K562 (cell line): ENCODE data around the gene HYAL3. TPM values are rescaled to one million over a fixed set of nuclear protein-coding genes. Genes with fewer than 3 reads are reported as not detected.
A peak's percentile ranks its signal among the peaks of the same experiment; 100 is the strongest.

ENCODE experiments used
- ATAC-seq: fragments of 200-7000 bp; cut with Tn5 transposase; 3 replicates; pipeline ENCODE4 v1.9.1; 2020; ENCODE audit warnings: moderate library complexity
- BruUV-seq: library from RNA; stranded (reverse); fragments of 400-500 nt; replicated peaks from 2 replicates; lab custom pipeline; 2021; lab: Mats Ljungman, UMichigan
- CTCF ChIA-PET: fragments of 300-600 bp; formaldehyde crosslinking; extraction: SDS; loops from one replicate; lab custom pipeline; 2021; ENCODE audit warnings: low intra/inter-chr PET ratio; lab: Yijun Ruan, JAX
- POLR2A ChIA-PET: fragments of 300-600, 350-650 bp; sonication (Branson Sonifier 250); formaldehyde crosslinking; extraction: SDS; loops from one replicate; lab custom pipeline; 2021; ENCODE audit warnings: antibody characterized with exemption, inconsistent platforms; lab: Yijun Ruan, JAX
- DNase-seq, 4 experiments: peaks; one replicate each; pipeline versions ENCODE4 v3.0.0 to v3.0.0-alpha.2; 2011 to 2018; ENCODE audit warnings: low spot score in 3 of 4, mixed read lengths in 3 of 4; ENCODE audit errors: extremely low read depth in 1 of 4
- FAIRE-seq: peaks from 2 replicates; lab custom pipeline; 2011; peaks lifted over from hg19 to GRCh38; lab: Jason Lieb, UNC
- H2AFZ ChIP-seq: 2 replicates; pipeline ENCODE4 v1.6.0; 2011; ENCODE audit warnings: low read depth, low read length, control low read depth, inconsistent platforms
- H3K27ac ChIP-seq: fragments of 200-600 bp; 3 replicates; pipeline ENCODE4 v1.8.0; 2011; ENCODE audit warnings: low read depth, mild to moderate bottlenecking, control low read depth, inconsistent platforms, low read length, moderate library complexity, mixed read lengths; ENCODE audit errors: extremely low read depth
- H3K27me3 ChIP-seq, 2 experiments: fragments of 300-600 bp in 1 of 2; 2 replicates in 1 of 2; 3 replicates in 1 of 2; pipeline versions ENCODE4 v1.6.0 to v1.8.0; 2011; ENCODE audit warnings: inconsistent platforms in 2 of 2, low read length in 2 of 2, mild to moderate bottlenecking in 1 of 2, mixed read lengths in 1 of 2, moderate library complexity in 1 of 2; ENCODE audit not compliant: control insufficient read depth in 2 of 2, insufficient read depth in 2 of 2
- H3K36me3 ChIP-seq: fragments of 300-600 bp; 3 replicates; pipeline ENCODE4 v1.8.0; 2011; ENCODE audit warnings: mild to moderate bottlenecking, low read length, inconsistent platforms; ENCODE audit not compliant: control insufficient read depth, insufficient read depth
- H3K4me1 ChIP-seq, 2 experiments: fragments of 200-600 bp in 1 of 2; replicated peaks in 1 of 2; 2 replicates in 1 of 2; 3 replicates in 1 of 2; pipeline versions ENCODE4 v1.5.1 to v1.8.0; 2011; ENCODE audit warnings: inconsistent platforms in 2 of 2, low read length in 2 of 2, mild to moderate bottlenecking in 1 of 2, mixed read lengths in 1 of 2, moderate library complexity in 1 of 2; ENCODE audit not compliant: control insufficient read depth in 2 of 2, insufficient read depth in 2 of 2
- H3K4me2 ChIP-seq: 2 replicates; pipeline ENCODE4 v1.6.1; 2011; ENCODE audit warnings: low read length, control low read depth, inconsistent platforms, mixed read lengths; ENCODE audit not compliant: insufficient read depth
- H3K4me3 ChIP-seq: fragments of 200-600 bp; sonication (generic), shearing (Covaris generic); 2 replicates; pipeline ENCODE4 v1.5.1; 2016; ENCODE audit warnings: control low read depth, inconsistent platforms
- H3K79me2 ChIP-seq: fragments of 200-600 bp; 3 replicates; pipeline ENCODE4 v1.8.0; 2011; ENCODE audit warnings: low read length, inconsistent platforms; ENCODE audit not compliant: control insufficient read depth, insufficient read depth
- H3K9ac ChIP-seq, 2 experiments: 2 replicates each; pipeline versions ENCODE4 v1.6.0 to v1.6.1; 2011; ENCODE audit warnings: low read depth in 2 of 2, low read length in 2 of 2, control low read depth in 1 of 2, inconsistent platforms in 1 of 2, mild to moderate bottlenecking in 1 of 2, mixed read lengths in 1 of 2; ENCODE audit not compliant: insufficient read depth in 1 of 2
- H3K9me1 ChIP-seq: one replicate; pipeline ENCODE4 v1.6.0; 2011; ENCODE audit warnings: inconsistent platforms, mild to moderate bottlenecking, low read length, moderate library complexity; ENCODE audit not compliant: control insufficient read depth, insufficient read depth
- H3K9me3 ChIP-seq: replicated peaks from 2 replicates; pipeline ENCODE4 v1.5.1; 2011; ENCODE audit warnings: low read depth, low read length, inconsistent platforms; ENCODE audit not compliant: control insufficient read depth, insufficient read depth
- H4K20me1 ChIP-seq: replicated peaks from 2 replicates; pipeline ENCODE4 v1.6.1; 2011; ENCODE audit warnings: low read length, inconsistent platforms, mixed read lengths; ENCODE audit not compliant: control insufficient read depth, insufficient read depth
- ADNP ChIP-seq: fragments of 200-800 bp; sonication (Bioruptor generic); IDR thresholded peaks from 2 replicates; pipeline ENCODE4 v1.6.1; 2016; ENCODE audit warnings: missing genetic modification characterization, missing compliant biosample characterization
- BCOR ChIP-seq: fragments of 450-650 bp; IDR thresholded peaks from 2 replicates; pipeline ENCODE4 v1.6.1; 2016
- IFI16 ChIP-seq: fragments of 250-450 bp; sonication (Bioruptor Pico); IDR thresholded peaks from 2 replicates; pipeline ENCODE4 v2.1.2; 2022; ENCODE audit warnings: mild to moderate bottlenecking, inconsistent platforms
- KDM1A ChIP-seq, 2 experiments: fragments of 450-650 bp; IDR thresholded peaks; 2 replicates each; pipeline ENCODE4 v1.6.1; 2016; ENCODE audit warnings: mild to moderate bottlenecking in 2 of 2
- RBM25 ChIP-seq: fragments of 200-400 bp; formaldehyde crosslinking; IDR thresholded peaks from 2 replicates; pipeline ENCODE4 v1.6.1; 2018; ENCODE audit warnings: low read length, low read depth, moderate library complexity; ENCODE audit not compliant: severe bottlenecking
- WGBS: fragments of 100-300 bp; shearing (Covaris generic); methylation state at CpG from one replicate; pipeline ENCODE4 v1.1.6; 2016; ENCODE audit warnings: low coverage, mixed read lengths; ENCODE audit not compliant: insufficient coverage; ENCODE audit errors: missing lambda C conversion rate; 5-methylcytosine and 5-hydroxymethylcytosine counted together
- in situ Hi-C: fragments of 300-500 bp; cut with MboI; formaldehyde crosslinking; loops from 4 replicates; pipeline ENCODE4 v1.15.0; 2018; ENCODE audit warnings: inconsistent platforms, mixed read lengths
- intact Hi-C: fragments of 100-400 bp; cut with micrococcal nuclease; formaldehyde crosslinking; loops from 2 replicates; pipeline ENCODE4 v1.14.2; 2022
- polyA plus RNA-seq, 8 experiments: library from polyadenylated mRNA; depleted of rRNA in 4 of 8; stranded (reverse) in 5 of 8; unstranded in 3 of 8; fragments of >200 nt; fragmentation: Nextera tagmentation in 2 of 8; fragmentation: Illumina TruSeq in 1 of 8; extraction: Ambion mirVana in 2 of 8; extraction: Trizol in 1 of 8; gene quantifications; 2 replicates each; pipeline versions ENCODE4 v1.2.1 to v1.2.3, GENCODE V29; 2011 to 2014; ENCODE audit warnings: inconsistent platforms in 1 of 8, missing spikeins in 1 of 8
- total RNA-seq, 7 experiments: library from RNA; depleted of rRNA in 6 of 7; stranded (reverse); fragments of >200 nt in 6 of 7; fragmentation: Illumina TruSeq in 2 of 7; extraction: Trizol in 2 of 7; gene quantifications; 2 replicates each; pipeline versions ENCODE4 v1.2.1 to v1.2.3, GENCODE V29; 2011 to 2021; ENCODE audit warnings: low replicate concordance in 1 of 7

HYAL3 gene
- total and polyA plus RNA-seq, 9 of the 15 experiments (the other 6 are each of a cell fraction or from before 2014, with no cell fraction given), result 0.38 to 9.1 (median 6.8) TPM

DNA sequence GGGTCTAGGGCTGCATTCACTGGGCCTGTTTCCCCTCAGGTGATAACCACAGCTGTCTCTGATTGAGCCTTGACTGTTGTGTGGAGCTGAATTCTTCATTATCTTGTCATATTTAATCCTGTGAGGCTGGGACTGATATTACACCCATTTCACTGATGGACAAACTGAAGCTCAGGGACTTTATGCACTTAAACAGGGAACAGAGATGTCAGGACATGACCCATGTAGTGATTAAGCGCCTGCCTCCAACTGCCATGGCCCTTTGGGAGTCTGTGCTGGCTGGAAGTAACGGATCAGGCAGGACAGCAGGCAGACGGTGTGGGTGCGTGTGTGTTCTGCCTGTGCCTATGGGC is 55.7 kb downstream of the HYAL3 start:
- Histone ChIP-seq H3K79me2 (peaks cover 35% of the 10 kb centered on the region), H3K9ac (no peak overlapping the region), H3K4me2 (no peak overlapping the region), H3K9me3 (no peaks in the 10 kb centered on the region), H3K4me1 (peaks cover 42 to 55% of the 10 kb centered on the region in 2 experiments), H3K4me3 (no peak overlapping the region), H3K9me1 (no peaks in the 10 kb centered on the region), H3K27me3 (no peaks in the 10 kb centered on the region), H4K20me1 (no peaks in the 10 kb centered on the region), H3K36me3 (peaks cover 7% of the 10 kb centered on the region; the same call in 1 of the 3 replicates), H2AFZ (no peak overlapping the region), H3K27ac (peak overlapping the region; percentile 56; the same call in 2 of the 3 replicates)
- ATAC-seq (no peak), DNase-seq (no peak), FAIRE-seq (no peak)
- no peak for TF ChIP-seq IFI16 (CRISPR knock-in tag)
- TF ChIP-seq ADNP (tag), result 0 out of 2 replicates have a peak, but pooled peaks have one; percentile 26
- TF ChIP-seq RBM25, result peak; percentile 91
- peak; percentile 74 for TF ChIP-seq BCOR
- TF ChIP-seq KDM1A (IDR thresholded peaks at IDR 0.05), result peak in 1 of 2 experiments; percentile 16; a peak in 1 of 4 replicates
- ChIA-PET CTCF (no interaction called here), POLR2A (interaction anchor here (1.1 kb wide), 2 partner anchors 28 to 457 kb away, joined by 3 to 4 read pairs; partner anchors contain the start of gene IP6K1)
- in situ Hi-C loops (no loop called here), intact Hi-C loops (no loop called here)
- BruUV-seq, result no TSS peak
- WGBS, result 100% methylated on average over 3 of the region's 4 CpGs
